Neural crest cell (in vitro differentiated cells): ENCODE results near the gene PARP9. TPM values are rescaled to one million over a fixed set of nuclear protein-coding genes. Genes with fewer than 3 reads are reported as not detected.
A peak's percentile ranks its signal among the peaks of the same experiment; 100 is the strongest.

Experiments used
- DNase-seq: peaks from one replicate; pipeline ENCODE4 v3.0.0; 2021; ENCODE audit warnings: low read depth, mixed read lengths, low spot score
- H3K27ac Mint-ChIP-seq: one replicate; pipeline ENCODE4 v1.8.0; 2021; ENCODE audit warnings: mild to moderate bottlenecking, mixed read lengths; ENCODE audit not compliant: unreplicated experiment
- H3K27me3 Mint-ChIP-seq: 2 replicates; pipeline ENCODE4 v1.8.0; 2021; ENCODE audit warnings: low read depth, mild to moderate bottlenecking, mixed read lengths
- H3K36me3 Mint-ChIP-seq: 2 replicates; pipeline ENCODE4 v1.8.0; 2021; ENCODE audit warnings: low read depth, mild to moderate bottlenecking, mixed read lengths
- H3K4me1 Mint-ChIP-seq: 2 replicates; pipeline ENCODE4 v1.8.0; 2021; ENCODE audit warnings: mixed read lengths
- H3K4me3 Mint-ChIP-seq: one replicate; pipeline ENCODE4 v1.8.0; 2021; ENCODE audit warnings: mild to moderate bottlenecking, mixed read lengths
- H3K9me3 Mint-ChIP-seq: 2 replicates; pipeline ENCODE4 v1.8.0; 2021; ENCODE audit warnings: mixed read lengths
- CTCF ChIP-seq: fragments of 200-600 bp; sonication (generic); conservative IDR thresholded peaks from 2 replicates; pipeline ENCODE4 v1.5.0; 2021; ENCODE audit warnings: antibody characterized with exemption, mild to moderate bottlenecking
- total RNA-seq: library from RNA; stranded (reverse); gene quantifications from 2 replicates; pipeline ENCODE4 v1.2.1, GENCODE V29; 2021

Gene PARP9
- total RNA-seq, 1 donor from 2014 or later, result 3.0 TPM

DNA sequence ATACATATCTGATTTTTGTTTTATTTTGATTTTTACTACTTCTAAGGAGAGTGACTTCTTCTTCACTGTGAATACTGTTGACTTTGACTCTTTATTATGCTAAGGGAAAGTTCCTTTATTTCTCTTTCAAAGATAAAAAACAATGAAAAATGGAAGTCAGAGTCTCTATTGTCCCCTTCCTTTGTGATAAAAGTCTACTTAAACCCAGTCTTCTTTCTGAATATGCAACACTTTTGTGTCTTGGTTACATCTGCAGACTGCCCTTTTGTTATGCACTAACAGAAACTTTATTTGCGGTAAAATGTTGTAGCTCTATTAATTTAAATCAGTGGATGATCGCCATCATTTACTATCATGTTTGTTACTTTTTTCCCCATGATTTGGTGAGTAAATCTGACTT lies 26.5 kb upstream of the PARP9 start:
- Mint-ChIP-seq H3K27ac (peak overlapping the region; percentile 37), H3K4me3 (no peak overlapping the region), H3K4me1 (peaks cover 9% of the 10 kb centered on the region), H3K9me3 (no peaks in the 10 kb centered on the region), H3K27me3 (no peaks in the 10 kb centered on the region), H3K36me3 (no peaks in the 10 kb centered on the region)
- no peak for TF ChIP-seq CTCF
- DNase-seq, result no peak

DNA sequence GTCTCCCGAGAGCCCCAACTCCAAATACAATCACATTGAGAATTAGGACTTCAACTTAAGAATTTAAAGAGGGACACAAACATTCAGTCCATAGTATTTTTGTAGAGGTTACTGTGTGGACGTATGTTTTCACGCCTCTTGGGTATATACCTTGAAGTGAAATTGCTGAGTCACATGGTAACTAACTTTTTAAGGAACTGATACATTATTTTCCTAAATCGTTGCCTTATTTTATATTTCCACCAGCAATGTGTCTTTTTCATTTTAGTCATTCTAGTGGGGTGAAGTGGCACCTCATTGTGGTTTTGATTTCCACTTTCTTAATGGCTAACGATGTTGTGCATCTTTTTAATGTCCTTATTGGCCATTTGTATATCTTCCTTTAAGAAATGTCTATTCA lies 25.2 kb upstream of the PARP9 start:
- no peaks in the 10 kb centered on the region for H3K27me3 Mint-ChIP-seq
- DNase-seq, result no peak

DNA sequence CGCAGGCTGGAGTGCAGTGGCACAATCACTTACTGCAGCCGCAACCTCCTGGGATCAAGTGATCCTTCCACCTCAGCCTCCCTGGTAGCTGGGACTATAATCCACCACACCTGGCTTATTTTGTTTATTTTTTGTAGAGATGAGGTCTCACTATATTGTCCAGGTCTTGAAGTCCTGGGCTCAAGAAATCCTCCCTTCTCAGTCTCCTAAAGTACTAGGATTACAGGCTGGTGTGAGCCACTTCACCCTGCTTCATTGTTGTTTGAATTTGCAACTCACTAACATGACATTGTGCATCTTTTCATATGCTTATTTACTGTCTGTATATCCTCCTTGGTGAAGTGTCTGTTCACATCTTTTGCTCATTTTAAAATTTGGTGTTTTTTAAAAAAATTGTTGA lies 23.5 kb upstream of the PARP9 start:
- Mint-ChIP-seq H3K36me3 (peaks cover 2% of the 10 kb centered on the region), H3K9me3 (peaks cover 9% of the 10 kb centered on the region), H3K27ac (no peak overlapping the region), H3K4me1 (peaks cover 9% of the 10 kb centered on the region), H3K4me3 (no peak overlapping the region), H3K27me3 (no peaks in the 10 kb centered on the region)
- TF ChIP-seq CTCF, result no peak
- DNase-seq, result no peak

More for the DNA sequence above, 25.2 kb upstream of the PARP9 start:
- H3K36me3 Mint-ChIP-seq, result no peaks in the 10 kb centered on the region
- no peak overlapping the region for H3K27ac Mint-ChIP-seq
- peaks cover 9% of the 10 kb centered on the region for H3K4me1 Mint-ChIP-seq
- TF ChIP-seq CTCF, result no peak
- H3K9me3 Mint-ChIP-seq, result no peaks in the 10 kb centered on the region
- no peak overlapping the region for H3K4me3 Mint-ChIP-seq

DNA sequence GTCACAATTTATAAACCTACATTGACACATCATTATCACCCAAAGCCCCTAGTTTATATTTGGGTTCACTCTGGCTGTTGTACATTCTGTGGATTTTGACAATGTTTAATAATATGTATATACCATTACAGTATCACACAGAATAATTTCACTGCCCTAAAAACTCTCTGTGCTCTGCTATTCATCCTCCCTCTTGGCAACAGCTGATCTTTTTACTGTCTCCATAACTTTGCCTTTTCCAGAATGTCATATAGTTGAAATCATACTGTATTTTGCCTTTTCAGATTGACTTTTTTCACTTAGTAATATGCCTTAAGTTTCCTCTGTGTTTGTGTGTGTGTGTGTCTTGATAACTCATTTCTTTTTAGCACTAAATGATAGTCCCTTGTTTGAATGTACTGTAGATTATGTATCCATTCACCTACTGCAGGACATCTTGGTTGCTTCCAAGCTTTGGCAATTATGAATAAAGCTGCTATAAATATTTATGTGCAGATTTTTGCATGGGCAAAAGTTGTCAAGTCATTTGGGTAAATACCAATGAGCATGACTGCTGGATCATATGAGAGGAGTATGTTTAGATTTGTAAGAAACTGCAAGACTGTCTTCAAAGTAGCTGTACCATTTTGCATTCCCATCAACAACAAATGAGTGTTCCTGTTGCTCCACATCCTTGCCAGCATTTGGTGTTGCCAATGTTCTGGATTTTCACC lies 22.8 kb upstream of the PARP9 start:
- no peak overlapping the region for H3K27ac Mint-ChIP-seq

GRCh38 chr3:122586098-122586497 lies 22.0 kb upstream of the PARP9 start:
- Mint-ChIP-seq H3K27ac (no peak overlapping the region), H3K4me1 (peaks cover 7% of the 10 kb centered on the region), H3K9me3 (peaks cover 18% of the 10 kb centered on the region), H3K27me3 (peaks cover 2% of the 10 kb centered on the region), H3K36me3 (peaks cover 10% of the 10 kb centered on the region), H3K4me3 (no peak overlapping the region)
- no peak for DNase-seq
- no peak for TF ChIP-seq CTCF

More for the DNA sequence above, 22.8 kb upstream of the PARP9 start:
- no peak for DNase-seq
- peaks cover 12% of the 10 kb centered on the region for H3K9me3 Mint-ChIP-seq
- TF ChIP-seq CTCF, result no peak
- H3K4me3 Mint-ChIP-seq, result no peak overlapping the region
- peaks cover 9% of the 10 kb centered on the region for H3K4me1 Mint-ChIP-seq
- H3K36me3 Mint-ChIP-seq, result peaks cover 3% of the 10 kb centered on the region
- no peaks in the 10 kb centered on the region for H3K27me3 Mint-ChIP-seq
